GM13977 (cell line): ENCODE results near the gene KRR1.
"Not testable (repeated sequence)": the region's sequence is repeated elsewhere in the genome, so short reads cannot be mapped to it uniquely, and the experiment has no call there.

Experiments
- DNase-seq: peaks from one replicate; pipeline ENCODE4 v3.0.0; 2012; ENCODE audit warnings: low spot score
- in situ Hi-C: fragments of 300-500 bp; cut with MboI; formaldehyde crosslinking; loops from one replicate; pipeline ENCODE4 v1.12.0; 2022; ENCODE audit warnings: low sequenced_read_pairs, low pct_unique_long_range_greater_than_20kb, mixed read lengths, inconsistent platforms; ENCODE audit not compliant: unreplicated experiment
- TF ChIP-seq, protein P1 (sequence below): IDR thresholded peaks from 2 replicates; pipeline ENCODE4 v1.5.1; 2012; ENCODE audit warnings: mild to moderate bottlenecking, control low read depth; ENCODE audit not compliant: insufficient read depth; ENCODE audit errors: extremely low read depth, missing control alignments

KRR1 gene

DNA sequence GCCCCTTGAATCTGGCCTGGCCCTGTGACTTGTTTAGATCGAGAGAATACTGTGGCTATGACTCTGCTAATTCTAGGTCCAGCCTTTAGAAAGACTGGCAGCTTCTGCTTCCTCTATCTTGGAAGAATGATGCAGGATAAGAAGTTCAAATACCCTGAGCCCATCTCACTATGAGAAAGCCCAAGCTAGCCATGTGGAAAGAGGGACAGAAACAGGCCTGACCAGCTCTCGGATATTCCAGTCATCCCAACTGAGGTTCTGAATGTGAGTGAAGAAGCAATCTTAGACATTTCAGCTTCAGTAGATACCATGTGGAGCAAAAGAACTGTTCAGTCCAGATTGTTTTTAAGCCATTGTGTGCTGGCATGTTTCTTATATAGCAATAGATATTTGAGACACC is 17.3 kb upstream of the KRR1 start:
- in situ Hi-C loops = loop anchor here (25.0 kb wide), 2 partner anchors 809 to 1034 kb away; partner anchors contain the start of genes BBS10 and OSBPL8
- no peak for DNase-seq
- TF ChIP-seq, protein P1, sequence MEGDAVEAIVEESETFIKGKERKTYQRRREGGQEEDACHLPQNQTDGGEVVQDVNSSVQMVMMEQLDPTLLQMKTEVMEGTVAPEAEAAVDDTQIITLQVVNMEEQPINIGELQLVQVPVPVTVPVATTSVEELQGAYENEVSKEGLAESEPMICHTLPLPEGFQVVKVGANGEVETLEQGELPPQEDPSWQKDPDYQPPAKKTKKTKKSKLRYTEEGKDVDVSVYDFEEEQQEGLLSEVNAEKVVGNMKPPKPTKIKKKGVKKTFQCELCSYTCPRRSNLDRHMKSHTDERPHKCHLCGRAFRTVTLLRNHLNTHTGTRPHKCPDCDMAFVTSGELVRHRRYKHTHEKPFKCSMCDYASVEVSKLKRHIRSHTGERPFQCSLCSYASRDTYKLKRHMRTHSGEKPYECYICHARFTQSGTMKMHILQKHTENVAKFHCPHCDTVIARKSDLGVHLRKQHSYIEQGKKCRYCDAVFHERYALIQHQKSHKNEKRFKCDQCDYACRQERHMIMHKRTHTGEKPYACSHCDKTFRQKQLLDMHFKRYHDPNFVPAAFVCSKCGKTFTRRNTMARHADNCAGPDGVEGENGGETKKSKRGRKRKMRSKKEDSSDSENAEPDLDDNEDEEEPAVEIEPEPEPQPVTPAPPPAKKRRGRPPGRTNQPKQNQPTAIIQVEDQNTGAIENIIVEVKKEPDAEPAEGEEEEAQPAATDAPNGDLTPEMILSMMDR = no peak

DNA sequence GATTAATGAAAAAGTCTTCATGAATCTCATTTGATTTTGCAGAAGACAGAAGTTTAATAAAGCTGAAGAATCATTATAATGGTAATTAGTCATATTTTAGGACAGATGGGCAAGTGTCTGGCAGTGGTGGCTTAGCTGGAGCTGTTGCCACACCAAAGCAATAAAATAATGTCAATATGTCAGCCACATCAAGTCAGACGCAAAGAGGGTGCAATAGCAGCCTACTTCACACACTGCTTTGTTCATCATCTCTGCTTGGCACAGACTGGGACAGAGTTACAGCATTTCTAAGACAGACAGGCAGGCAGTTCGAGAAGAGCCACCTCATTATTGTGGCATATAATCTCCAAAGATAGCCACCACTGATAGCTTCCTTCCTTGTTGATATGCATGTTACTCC is 16.9 kb upstream of the KRR1 start:
- in situ Hi-C loops = loop anchor here (25.0 kb wide), 2 partner anchors 809 to 1034 kb away; partner anchors contain the start of genes BBS10 and OSBPL8
- TF ChIP-seq, protein P1 = no peak
- DNase-seq = no peak

- in situ Hi-C loops = loop anchor here (25.0 kb wide), 2 partner anchors 810 to 1035 kb away; partner anchors contain the start of genes BBS10 and OSBPL8
- peak; percentile 47 for DNase-seq
- TF ChIP-seq, protein P1 = peak; percentile 64
Observed at GRCh38 chr12:75526655-75527511, 15.5 kb upstream of the KRR1 start.

DNA sequence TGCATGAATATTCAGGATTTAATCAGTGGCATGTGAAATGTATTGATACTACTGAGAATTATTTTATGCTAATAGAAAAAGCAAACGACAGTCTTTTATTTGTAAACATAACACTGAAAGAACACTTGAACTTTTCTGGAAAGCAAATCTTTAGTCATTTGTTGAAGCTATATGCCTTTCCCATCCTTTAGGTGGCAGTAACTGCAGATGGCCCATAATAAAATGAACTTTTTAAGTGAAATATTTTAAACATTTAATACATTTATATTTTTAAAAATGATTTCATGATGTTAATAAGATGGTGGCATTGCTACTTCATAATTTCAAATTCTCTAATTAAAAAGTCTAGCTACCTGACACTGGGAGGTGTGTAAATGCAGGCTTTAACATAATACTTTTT is 13.9 kb upstream of the KRR1 start:
- in situ Hi-C loops = loop anchor here (25.0 kb wide), 2 partner anchors 812 to 1037 kb away; partner anchors contain the start of genes BBS10 and OSBPL8
- no peak for DNase-seq
- TF ChIP-seq, protein P1 = no peak

- not testable (repeated sequence) for DNase-seq
- in situ Hi-C loops = loop anchor here (25.0 kb wide), 1 partner anchor 940 kb away; no protein-coding TSS in a partner anchor
Observed at GRCh38 chr12:75522124-75522523, 10.7 kb upstream of the KRR1 start.

DNA sequence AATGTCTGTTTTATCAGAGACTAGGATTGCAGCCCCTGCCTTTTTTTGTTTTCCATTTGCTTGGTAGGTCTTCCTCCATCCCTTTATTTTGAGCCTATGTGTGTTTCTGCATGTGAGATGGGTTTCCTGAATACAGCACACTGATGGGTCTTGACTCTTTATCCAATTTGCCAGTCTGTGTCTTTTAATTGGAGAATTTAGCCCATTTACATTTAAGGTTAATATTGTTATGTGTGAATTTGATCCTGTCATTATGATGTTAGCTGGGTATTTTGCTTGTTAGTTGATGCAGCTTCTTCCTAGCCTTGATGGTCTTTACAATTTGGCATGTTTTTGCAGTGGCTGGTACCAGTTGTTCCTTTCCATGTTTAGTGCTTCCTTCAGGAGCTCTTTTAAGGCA is 9.8 kb upstream of the KRR1 start:
- DNase-seq = not testable (repeated sequence)
- in situ Hi-C loops = loop anchor here (25.0 kb wide), 1 partner anchor 941 kb away; no protein-coding TSS in a partner anchor

DNA sequence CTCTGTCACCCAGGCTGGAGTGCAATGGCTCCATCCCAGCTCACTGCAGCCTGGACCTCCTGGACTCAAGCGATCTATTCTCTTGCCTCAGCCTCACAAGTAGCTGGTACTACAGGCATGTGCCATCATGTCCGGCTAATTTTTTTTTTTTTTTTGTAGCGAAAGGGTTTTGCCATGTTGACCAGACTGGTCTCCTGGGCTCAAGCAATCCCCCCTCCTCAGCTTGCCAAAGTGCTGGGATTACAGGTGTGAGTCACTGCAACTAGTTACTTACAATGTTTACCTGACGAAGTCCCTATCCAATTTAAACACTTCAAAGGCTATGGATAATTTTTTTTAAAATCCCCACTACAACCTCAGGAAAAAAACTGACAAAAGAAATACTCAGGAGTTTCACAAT is 1.8 kb downstream of the KRR1 start:
- in situ Hi-C loops = loop anchor here (10.0 to 25.0 kb wide), 2 partner anchors 175 to 953 kb away; partner anchors contain the start of genes CAPS2 and GLIPR1L1
- no peak for DNase-seq
- TF ChIP-seq, protein P1 = no peak
